ENCODE results near the gene STEEP1. TPM values are rescaled to one million over a fixed set of nuclear protein-coding genes. Genes with fewer than 3 reads are reported as not detected.

The STEEP1 gene
- total RNA-seq, 2 donors from 2014 or later, result 18.7 to 19.8 TPM

- H3K27ac ChIP-seq (ENCODE audit: low read depth, low read length), result no peak overlapping the region
- no peak for DNase-seq
- no peaks in the 10 kb centered on the region for H3K9me3 ChIP-seq (ENCODE audit: control insufficient read depth, low read length)
- no peak overlapping the region for H3K4me3 ChIP-seq (ENCODE audit: low read length)
- no peaks in the 10 kb centered on the region for H3K4me1 ChIP-seq (ENCODE audit: control insufficient read depth, insufficient read depth, low read length)
- Mint-ChIP-seq H3K36me3 (ENCODE audit: low read depth) (no peaks in the 10 kb centered on the region), H3K4me1 (no peaks in the 10 kb centered on the region), H3K27me3 (ENCODE audit: insufficient read depth) (no peaks in the 10 kb centered on the region), H3K27ac (no peak overlapping the region), H3K4me3 (no peak overlapping the region), H3K9me3 (peaks cover 52% of the 10 kb centered on the region)
- no peak overlapping the region for H3K9ac ChIP-seq (ENCODE audit: extremely low read depth, low read length, poor library complexity, severe bottlenecking)
- H3K27me3 ChIP-seq (ENCODE audit: control insufficient read depth, insufficient read depth, low read length, poor library complexity, severe bottlenecking), result no peaks in the 10 kb centered on the region
- no peaks in the 10 kb centered on the region for H3K36me3 ChIP-seq (ENCODE audit: control insufficient read depth, insufficient read depth, low read length)
- TF ChIP-seq CTCF (conservative IDR thresholded peaks at IDR 0.05), result no peak
- WGBS, 2 experiments (ENCODE audit: insufficient coverage in 1 of 2, insufficient read length in 1 of 2), result 91% methylated on average over 6 of the region's 6 CpGs; no CpG with 5 or more reads in 1 of the 2 experiments
Observed at GRCh38 chrX:119521246-119521645, 44.0 kb downstream of the STEEP1 start.

- H3K4me3 ChIP-seq (ENCODE audit: low read length), result no peak overlapping the region
- WGBS, 2 experiments (ENCODE audit: insufficient coverage in 1 of 2, insufficient read length in 1 of 2), result 89% methylated on average over 3 of the region's 4 CpGs; no CpG with 5 or more reads in 1 of the 2 experiments
- TF ChIP-seq CTCF (conservative IDR thresholded peaks at IDR 0.05), result no peak
- Mint-ChIP-seq H3K36me3 (ENCODE audit: low read depth) (no peaks in the 10 kb centered on the region), H3K4me3 (no peak overlapping the region), H3K9me3 (peaks cover 55% of the 10 kb centered on the region), H3K27ac (no peak overlapping the region), H3K4me1 (no peaks in the 10 kb centered on the region), H3K27me3 (ENCODE audit: insufficient read depth) (no peaks in the 10 kb centered on the region)
- no peak overlapping the region for H3K27ac ChIP-seq (ENCODE audit: low read depth, low read length)
- H3K36me3 ChIP-seq (ENCODE audit: control insufficient read depth, insufficient read depth, low read length), result no peaks in the 10 kb centered on the region
- no peaks in the 10 kb centered on the region for H3K4me1 ChIP-seq (ENCODE audit: control insufficient read depth, insufficient read depth, low read length)
- H3K9ac ChIP-seq (ENCODE audit: extremely low read depth, low read length, poor library complexity, severe bottlenecking), result no peak overlapping the region
- DNase-seq, result no peak
- no peaks in the 10 kb centered on the region for H3K27me3 ChIP-seq (ENCODE audit: control insufficient read depth, insufficient read depth, low read length, poor library complexity, severe bottlenecking)
- no peaks in the 10 kb centered on the region for H3K9me3 ChIP-seq (ENCODE audit: control insufficient read depth, low read length)
Observed at GRCh38 chrX:119518371-119518770, 46.8 kb downstream of the STEEP1 start.

- peak; percentile 80 for TF ChIP-seq CTCF (conservative IDR thresholded peaks at IDR 0.05)
- Mint-ChIP-seq H3K4me3 (no peak overlapping the region), H3K27me3 (ENCODE audit: insufficient read depth) (no peaks in the 10 kb centered on the region), H3K9me3 (peaks cover 50% of the 10 kb centered on the region), H3K36me3 (ENCODE audit: low read depth) (no peaks in the 10 kb centered on the region), H3K4me1 (no peaks in the 10 kb centered on the region), H3K27ac (no peak overlapping the region)
- DNase-seq, result peak; percentile 63
- no peaks in the 10 kb centered on the region for H3K9me3 ChIP-seq (ENCODE audit: control insufficient read depth, low read length)
- H3K4me3 ChIP-seq (ENCODE audit: low read length), result no peak overlapping the region
- no peaks in the 10 kb centered on the region for H3K27me3 ChIP-seq (ENCODE audit: control insufficient read depth, insufficient read depth, low read length, poor library complexity, severe bottlenecking)
- no peak overlapping the region for H3K27ac ChIP-seq (ENCODE audit: low read depth, low read length)
- H3K9ac ChIP-seq (ENCODE audit: extremely low read depth, low read length, poor library complexity, severe bottlenecking), result no peak overlapping the region
- H3K4me1 ChIP-seq (ENCODE audit: control insufficient read depth, insufficient read depth, low read length), result no peaks in the 10 kb centered on the region
- WGBS, 2 experiments (ENCODE audit: insufficient coverage in 1 of 2, insufficient read length in 1 of 2), result 40 to 70% methylated on average over 2 to 5 of the region's 5 CpGs
- no peaks in the 10 kb centered on the region for H3K36me3 ChIP-seq (ENCODE audit: control insufficient read depth, insufficient read depth, low read length)
Observed at GRCh38 chrX:119516157-119516702, 49.0 kb downstream of the STEEP1 start.

All from endodermal cell (in vitro differentiated cells).